ENCODE measurements around the gene ADAMTS2. TPM values are rescaled to one million over a fixed set of nuclear protein-coding genes. Genes with fewer than 3 reads are reported as not detected.
"Not testable (repeated sequence)": the region's sequence is repeated elsewhere in the genome, so short reads cannot be mapped to it uniquely, and the experiment has no call there.

Gene ADAMTS2
- total and polyA plus RNA-seq, 2 of the 4 experiments (the other 2 are of a cell fraction) = 19.0 to 58.8 TPM

- Histone ChIP-seq H2BK5ac (ENCODE audit: low read depth, low read length, poor library complexity, severe bottlenecking) (no peak overlapping the region), H4K8ac (ENCODE audit: low read depth in 2 of 2, low read length in 2 of 2) (no peak overlapping the region), H2BK15ac (ENCODE audit: low read depth, low read length) (no peak overlapping the region), H2BK20ac (ENCODE audit: low read depth, low read length) (no peak overlapping the region), H3K27ac (ENCODE audit: insufficient read depth, low read length) (no peak overlapping the region), H3K9ac (ENCODE audit: low read depth, low read length) (no peak overlapping the region), H3K23ac (ENCODE audit: low read depth, low read length) (no peak overlapping the region), H2AFZ (replicated peaks; ENCODE audit: low read length, poor library complexity) (no peak overlapping the region), H2AK5ac (ENCODE audit: low read depth, low read length) (no peak overlapping the region), H2AK9ac (replicated peaks; ENCODE audit: low read depth, low read length, poor library complexity) (no peak overlapping the region), H3K27me3 (ENCODE audit: control insufficient read depth, insufficient read depth, low read length) (no peaks in the 10 kb centered on the region), H3K9me1 (ENCODE audit: insufficient read depth, low read length) (peaks cover 15% of the 10 kb centered on the region), H2BK120ac (ENCODE audit: low read depth, low read length) (no peak overlapping the region), H3K4me1 (ENCODE audit: control insufficient read depth, insufficient read depth, low read length) (peaks cover 11% of the 10 kb centered on the region), H3K4me2 (ENCODE audit: low read depth, low read length) (no peak overlapping the region), H4K5ac (ENCODE audit: low read depth, low read length) (no peak overlapping the region), H3K4me3 (ENCODE audit: insufficient read depth, low read depth, low read length) (no peak overlapping the region), H3K9me3 (ENCODE audit: control insufficient read depth, insufficient read depth, low read length) (no peaks in the 10 kb centered on the region), H3K14ac (replicated peaks; ENCODE audit: low read depth, low read length) (no peak overlapping the region), H3K79me1 (ENCODE audit: low read depth in 1 of 2, low read length in 2 of 2) (peaks cover 31 to 66% of the 10 kb centered on the region in 2 experiments), H3K56ac (ENCODE audit: extremely low read depth, insufficient read depth, low read length) (no peak overlapping the region), H4K20me1 (ENCODE audit: insufficient read depth, low read length) (peaks cover 3% of the 10 kb centered on the region; the same call in 1 of the 2 replicates), H4K91ac (ENCODE audit: insufficient read depth, low read depth, low read length) (no peak overlapping the region), H3K18ac (ENCODE audit: low read depth, low read length) (no peak overlapping the region), H3K36me3 (ENCODE audit: control insufficient read depth, insufficient read depth, low read length) (peaks cover 2% of the 10 kb centered on the region; the same call in 1 of the 2 replicates), H3K4ac (ENCODE audit: low read depth, low read length) (no peak overlapping the region)
- intact Hi-C loops (cut with micrococcal nuclease) (no loop called here), in situ Hi-C loops (cut with MboI; ENCODE audit: low sequenced_read_pairs) (no loop called here), dilution Hi-C loops (cut with HindIII; ENCODE audit: low sequenced_read_pairs, unreplicated experiment) (no loop called here)
- TF ChIP-seq MAZ (IDR thresholded peaks at IDR 0.05; ENCODE audit: borderline replicate concordance, low read depth, low read length) = no peak
- TF ChIP-seq, protein P1, sequence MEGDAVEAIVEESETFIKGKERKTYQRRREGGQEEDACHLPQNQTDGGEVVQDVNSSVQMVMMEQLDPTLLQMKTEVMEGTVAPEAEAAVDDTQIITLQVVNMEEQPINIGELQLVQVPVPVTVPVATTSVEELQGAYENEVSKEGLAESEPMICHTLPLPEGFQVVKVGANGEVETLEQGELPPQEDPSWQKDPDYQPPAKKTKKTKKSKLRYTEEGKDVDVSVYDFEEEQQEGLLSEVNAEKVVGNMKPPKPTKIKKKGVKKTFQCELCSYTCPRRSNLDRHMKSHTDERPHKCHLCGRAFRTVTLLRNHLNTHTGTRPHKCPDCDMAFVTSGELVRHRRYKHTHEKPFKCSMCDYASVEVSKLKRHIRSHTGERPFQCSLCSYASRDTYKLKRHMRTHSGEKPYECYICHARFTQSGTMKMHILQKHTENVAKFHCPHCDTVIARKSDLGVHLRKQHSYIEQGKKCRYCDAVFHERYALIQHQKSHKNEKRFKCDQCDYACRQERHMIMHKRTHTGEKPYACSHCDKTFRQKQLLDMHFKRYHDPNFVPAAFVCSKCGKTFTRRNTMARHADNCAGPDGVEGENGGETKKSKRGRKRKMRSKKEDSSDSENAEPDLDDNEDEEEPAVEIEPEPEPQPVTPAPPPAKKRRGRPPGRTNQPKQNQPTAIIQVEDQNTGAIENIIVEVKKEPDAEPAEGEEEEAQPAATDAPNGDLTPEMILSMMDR (conservative IDR thresholded peaks at IDR 0.05; ENCODE audit: low read depth, low read length) = no peak
- BruUV-seq (replicated peaks) = no TSS peak
- ATAC-seq (ENCODE audit: low read depth) (no peak), DNase-seq (no peak)
- POLR2A ChIA-PET (ENCODE audit: unreplicated experiment) = no interaction called here
- CTCF ChIA-PET = no interaction called here
- 82% methylated on average over 7 of the region's 13 CpGs; no CpG with 5 or more reads in 1 of the 2 experiments for WGBS, 2 experiments (ENCODE audit: extremely low coverage in 2 of 2, insufficient read length in 1 of 2)
Measured at GRCh38 chr5:179287071-179287470, 58.2 kb downstream of the ADAMTS2 start.

- H3K4me2 ChIP-seq (ENCODE audit: low read depth, low read length); POLR2A ChIA-PET (ENCODE audit: unreplicated experiment): not testable (repeated sequence)
Measured at GRCh38 chr5:179285776-179286162, 59.5 kb downstream of the ADAMTS2 start.

More at GRCh38 chr5:179285776-179286162, 59.5 kb downstream of the ADAMTS2 start:
- intact Hi-C loops (cut with micrococcal nuclease); H3K18ac ChIP-seq (ENCODE audit: low read depth, low read length); H2BK5ac ChIP-seq (ENCODE audit: low read depth, low read length, poor library complexity, severe bottlenecking); H3K4me3 ChIP-seq (ENCODE audit: insufficient read depth, low read depth, low read length); H4K20me1 ChIP-seq (ENCODE audit: insufficient read depth, low read length); dilution Hi-C loops (cut with HindIII; ENCODE audit: low sequenced_read_pairs, unreplicated experiment); in situ Hi-C loops (cut with MboI; ENCODE audit: low sequenced_read_pairs); H3K9ac ChIP-seq (ENCODE audit: low read depth, low read length); H2BK120ac ChIP-seq (ENCODE audit: low read depth, low read length); BruUV-seq (replicated peaks); H3K56ac ChIP-seq (ENCODE audit: extremely low read depth, insufficient read depth, low read length); H3K27ac ChIP-seq (ENCODE audit: insufficient read depth, low read length); H4K91ac ChIP-seq (ENCODE audit: insufficient read depth, low read depth, low read length); H3K9me3 ChIP-seq (ENCODE audit: control insufficient read depth, insufficient read depth, low read length); H4K5ac ChIP-seq (ENCODE audit: low read depth, low read length); ATAC-seq (ENCODE audit: low read depth); H2BK15ac ChIP-seq (ENCODE audit: low read depth, low read length); DNase-seq; H3K27me3 ChIP-seq (ENCODE audit: control insufficient read depth, insufficient read depth, low read length); H3K36me3 ChIP-seq (ENCODE audit: control insufficient read depth, insufficient read depth, low read length); H2AK9ac ChIP-seq (replicated peaks; ENCODE audit: low read depth, low read length, poor library complexity): not testable (repeated sequence)
- Histone ChIP-seq H3K4ac (ENCODE audit: low read depth, low read length) (peak overlapping the region; percentile 78; the same call in 1 of the 2 replicates), H3K79me1 (ENCODE audit: low read depth in 1 of 2, low read length in 2 of 2) (peaks cover 26 to 60% of the 10 kb centered on the region in 2 experiments), H2BK20ac (ENCODE audit: low read depth, low read length) (0 out of 2 replicates have a peak overlapping the region, but pooled peaks have one; percentile 18), H3K23ac (ENCODE audit: low read depth, low read length) (peak overlapping the region; percentile 24; the same call in 1 of the 2 replicates), H3K9me1 (ENCODE audit: insufficient read depth, low read length) (peaks cover 12% of the 10 kb centered on the region), H4K8ac (ENCODE audit: low read depth in 2 of 2, low read length in 2 of 2) (peak overlapping the region in 1 of 2 experiments; percentile 30; a peak in 1 of 4 replicates), H2AFZ (replicated peaks; ENCODE audit: low read length, poor library complexity) (peak overlapping the region; percentile 70), H2AK5ac (ENCODE audit: low read depth, low read length) (0 out of 2 replicates have a peak overlapping the region, but pooled peaks have one; percentile 11), H3K14ac (replicated peaks; ENCODE audit: low read depth, low read length) (0 out of 2 replicates have a peak overlapping the region, but pooled peaks have one; percentile 31), H3K4me1 (ENCODE audit: control insufficient read depth, insufficient read depth, low read length) (peaks cover 11% of the 10 kb centered on the region)
- CTCF ChIA-PET = interaction anchor here (0.6 kb wide), 1 partner anchor 71 kb away, joined by 3 read pairs; no protein-coding TSS in a partner anchor
- WGBS, 2 experiments (ENCODE audit: extremely low coverage in 2 of 2, insufficient read length in 1 of 2) = 97% methylated on average over 7 of the region's 11 CpGs; no CpG with 5 or more reads in 1 of the 2 experiments
